NCI-H345 treated with DMSO at 0.1 percent for 48 hours (cell line): ENCODE results near the gene TIMM8A.
"Not testable (repeated sequence)": the region's sequence is repeated elsewhere in the genome, so short reads cannot be mapped to it uniquely, and the experiment has no call there.

Experiments used
- DNase-seq: peaks from one replicate; lab custom pipeline; 2025; ENCODE audit not compliant: unreplicated experiment; lab: John Stamatoyannopoulos, UW

Gene TIMM8A

DNA sequence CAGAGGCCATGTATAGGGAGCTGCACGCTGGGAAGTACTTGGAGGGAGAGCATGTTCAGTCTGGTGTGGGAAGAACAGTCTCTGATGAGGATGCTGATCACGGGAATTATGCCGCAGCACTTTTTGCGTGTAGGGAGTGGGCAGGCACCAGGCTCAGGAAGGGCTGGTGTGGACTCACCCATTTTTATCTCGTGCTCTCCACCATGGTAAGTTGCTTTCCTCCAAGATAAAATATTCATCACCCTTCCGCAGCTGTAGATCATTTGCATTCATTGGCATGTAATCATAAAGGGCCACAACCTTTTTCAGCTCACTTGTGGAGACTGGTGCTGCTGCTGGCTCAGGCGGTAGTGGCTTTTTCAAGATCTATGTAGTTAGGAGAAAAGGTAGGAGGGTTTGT is 11.8 kb upstream of the TIMM8A start:
- DNase-seq = no peak

- no peak for DNase-seq
Measured at GRCh38 chrX:101359966-101360365, 11.4 kb upstream of the TIMM8A start.

- no peak for DNase-seq
Measured at GRCh38 chrX:101357166-101357795, 8.7 kb upstream of the TIMM8A start.

GRCh38 chrX:101349193-101349562 is 636 bp upstream of the TIMM8A start:
- DNase-seq = no peak

- no peak for DNase-seq
Measured at GRCh38 chrX:101347859-101348451, 587 bp downstream of the TIMM8A start.

DNA sequence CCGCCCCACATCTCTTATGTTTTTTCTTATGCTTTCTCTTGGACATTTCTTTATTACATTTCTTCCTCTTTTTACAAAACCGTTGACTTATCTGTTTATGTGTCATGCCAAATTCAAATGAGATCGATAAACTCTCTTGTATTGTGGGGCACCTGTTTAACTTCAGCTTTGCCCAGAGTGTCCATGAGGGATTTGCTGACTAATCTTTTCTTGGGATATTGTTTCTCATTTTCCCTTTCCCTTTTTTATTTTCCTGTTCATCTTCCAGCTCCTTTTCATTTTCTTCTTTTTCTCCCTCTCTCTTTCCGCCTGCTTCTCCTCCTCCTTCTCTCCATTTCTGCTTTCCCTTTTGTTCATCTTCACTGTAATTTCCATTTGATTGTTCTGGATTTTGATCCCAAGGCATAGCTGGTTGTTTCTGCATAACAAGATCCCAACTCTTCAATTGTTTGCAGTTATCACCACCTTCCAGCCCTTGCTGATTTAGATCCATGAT is 10.7 kb downstream of the TIMM8A start:
- no peak for DNase-seq

DNA sequence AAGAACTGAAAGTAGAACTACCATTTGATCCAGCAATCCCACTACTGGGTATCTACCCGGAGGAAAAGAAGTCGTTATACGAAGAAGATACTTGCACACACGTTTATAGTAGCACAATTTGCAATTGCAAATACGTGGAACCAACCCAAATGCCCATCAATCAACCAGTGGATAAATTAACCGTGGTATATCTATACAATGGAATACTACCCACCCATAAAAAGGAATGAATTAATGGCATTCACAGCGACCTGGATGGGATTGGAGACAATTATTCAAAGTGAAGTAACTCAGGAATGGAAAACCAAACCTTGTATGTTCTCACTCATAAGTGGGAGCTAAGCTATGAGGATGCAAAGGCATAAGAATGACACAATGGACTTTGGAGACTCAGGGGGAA is 14.2 kb downstream of the TIMM8A start:
- DNase-seq = not testable (repeated sequence)

GRCh38 chrX:101326600-101326999 is 21.9 kb downstream of the TIMM8A start:
- not testable (repeated sequence) for DNase-seq

DNA sequence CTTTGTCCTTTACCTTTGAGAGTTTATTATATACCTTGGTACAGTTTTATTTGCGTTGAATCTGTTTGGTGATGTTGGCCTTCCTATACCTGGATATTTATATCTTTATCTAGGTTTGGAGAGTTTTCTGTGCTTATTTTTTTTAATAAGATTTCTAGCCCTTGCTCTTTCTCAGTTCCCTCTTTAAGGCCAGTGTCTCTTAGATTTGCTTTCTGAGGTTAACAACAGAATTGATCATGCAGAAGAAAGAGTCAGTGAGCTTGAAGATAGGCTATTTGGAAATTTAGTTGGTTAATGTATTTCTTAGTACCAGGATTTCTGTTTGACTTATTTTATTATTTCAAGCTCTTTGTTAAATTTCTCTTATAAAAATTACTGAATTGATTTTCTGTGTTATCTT is 44.8 kb downstream of the TIMM8A start:
- DNase-seq = no peak
